IPS DF 6.9 (cell line): ENCODE data around the gene IP6K3.

ENCODE experiments used
- DNase-seq: peaks from one replicate; pipeline ENCODE4 v3.0.0-alpha.2; 2013; ENCODE audit warnings: low read depth, low spot score
- H3K27ac ChIP-seq: one replicate; pipeline ENCODE4 v1.5.1; 2013; ENCODE audit warnings: low read length, control low read depth
- H3K27me3 ChIP-seq: 2 replicates; pipeline ENCODE4 v1.6.1; 2013; ENCODE audit warnings: mild to moderate bottlenecking, low read length; ENCODE audit not compliant: control insufficient read depth, insufficient read depth
- H3K36me3 ChIP-seq: 2 replicates; pipeline ENCODE4 v1.6.1; 2013; ENCODE audit warnings: low read length; ENCODE audit not compliant: control insufficient read depth, insufficient read depth
- H3K4me1 ChIP-seq: 2 replicates; pipeline ENCODE4 v1.6.1; 2013; ENCODE audit warnings: low read length; ENCODE audit not compliant: control insufficient read depth, insufficient read depth
- H3K4me3 ChIP-seq: 2 replicates; pipeline ENCODE4 v1.5.1; 2013; ENCODE audit warnings: mild to moderate bottlenecking, low read length
- H3K9me3 ChIP-seq: 2 replicates; pipeline ENCODE4 v1.6.1; 2013; ENCODE audit warnings: low read length, inconsistent platforms; ENCODE audit not compliant: control insufficient read depth, insufficient read depth
- WGBS: extraction: QIAGEN DNeasy Blood & Tissue Kit; methylation state at CpG from one replicate; pipeline ENCODE4 v1.1.7; 2013; ENCODE audit warnings: mixed read lengths, missing lambda C conversion rate; ENCODE audit not compliant: insufficient read length, insufficient coverage; 5-methylcytosine and 5-hydroxymethylcytosine counted together

The IP6K3 gene

DNA sequence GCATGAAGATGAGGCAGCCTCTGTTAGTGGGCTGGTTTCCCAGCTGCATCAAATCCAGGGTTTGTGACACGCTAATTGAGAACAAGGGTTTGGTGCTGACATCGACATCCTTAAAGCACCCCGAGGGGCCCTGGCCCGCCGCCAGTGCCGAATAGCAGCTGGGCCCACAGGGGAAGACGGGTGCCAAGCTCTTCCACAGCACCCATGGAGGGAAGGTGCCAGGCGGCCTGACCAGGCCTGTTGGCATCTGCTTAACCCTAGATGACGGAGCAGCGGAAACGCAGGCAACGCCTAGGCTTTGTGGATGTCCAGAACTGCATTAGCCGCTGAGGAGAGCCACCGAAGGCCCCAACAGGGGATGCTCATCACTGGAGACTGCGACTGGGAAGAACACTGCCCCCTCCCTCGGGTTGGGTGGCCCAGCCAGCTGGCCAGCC lies 51.2 kb downstream of the IP6K3 start:
- WGBS = no CpG with 5 or more reads among the region's 16 CpGs
- H3K4me3 ChIP-seq = no peak overlapping the region
- DNase-seq = no peak
- no peaks in the 10 kb centered on the region; the same call in 1 of the 2 replicates for H3K4me1 ChIP-seq
- no peak overlapping the region for H3K27ac ChIP-seq
- peaks cover 49% of the 10 kb centered on the region for H3K36me3 ChIP-seq
- no peaks in the 10 kb centered on the region for H3K9me3 ChIP-seq
- no peaks in the 10 kb centered on the region for H3K27me3 ChIP-seq

DNA sequence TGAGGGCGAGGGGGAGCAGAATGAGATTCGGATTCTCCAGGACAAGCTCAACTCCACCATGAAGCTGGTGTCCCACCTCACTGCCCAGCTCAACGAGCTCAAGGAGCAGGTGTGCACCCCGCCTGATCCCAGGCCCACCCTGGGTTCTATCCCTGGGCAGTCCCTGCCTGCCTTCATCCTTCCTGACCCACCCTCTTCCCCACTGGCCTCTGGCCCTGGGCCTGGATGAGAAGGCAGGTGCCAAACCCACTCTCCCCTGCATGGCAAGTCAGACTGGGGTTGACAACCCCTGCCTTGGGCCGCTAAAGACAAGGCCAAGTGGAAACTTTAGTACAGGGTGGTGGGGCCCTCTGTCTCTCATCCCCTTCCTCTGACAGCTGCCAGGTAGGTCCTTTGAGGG lies 51.7 kb downstream of the IP6K3 start:
- Histone ChIP-seq H3K4me3 (no peak overlapping the region), H3K4me1 (no peaks in the 10 kb centered on the region; the same call in 1 of the 2 replicates), H3K27ac (no peak overlapping the region), H3K27me3 (no peaks in the 10 kb centered on the region), H3K9me3 (no peaks in the 10 kb centered on the region), H3K36me3 (peaks cover 49% of the 10 kb centered on the region)
- no CpG with 5 or more reads among the region's 5 CpGs for whole genome bisulfite sequencing
- no peak for DNase-seq

DNA sequence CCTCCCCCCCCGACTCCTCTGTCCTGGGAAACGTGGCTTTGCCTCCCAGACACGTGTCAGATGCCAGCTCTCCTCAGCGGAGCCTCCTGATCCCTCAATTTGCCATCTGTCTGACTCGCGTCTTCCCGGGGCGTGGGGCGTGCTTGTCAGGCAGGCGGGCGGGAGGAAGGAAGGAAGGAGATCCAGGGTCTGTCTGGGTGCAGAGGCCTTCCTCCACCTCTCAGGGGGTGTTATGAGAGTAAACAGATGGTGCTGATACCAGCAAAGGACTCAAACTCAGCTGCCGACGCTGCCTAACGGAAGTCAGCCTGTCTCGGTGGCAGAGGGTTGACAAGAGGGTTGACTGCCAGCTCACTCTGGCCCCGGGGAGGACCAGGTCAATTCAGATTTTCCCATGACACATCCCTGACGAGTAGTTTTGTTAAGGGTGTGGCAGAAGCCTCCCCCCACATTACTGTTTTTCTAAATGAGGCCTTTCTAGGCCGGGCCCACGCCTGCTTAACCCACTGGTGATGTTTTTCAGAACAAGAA lies 52.2 kb downstream of the IP6K3 start:
- Histone ChIP-seq H3K9me3 (no peaks in the 10 kb centered on the region), H3K36me3 (peaks cover 51% of the 10 kb centered on the region), H3K27me3 (no peaks in the 10 kb centered on the region), H3K4me1 (no peaks in the 10 kb centered on the region; the same call in 1 of the 2 replicates), H3K4me3 (no peak overlapping the region), H3K27ac (no peak overlapping the region)
- no peak for DNase-seq
- no CpG with 5 or more reads among the region's 19 CpGs for WGBS

DNA sequence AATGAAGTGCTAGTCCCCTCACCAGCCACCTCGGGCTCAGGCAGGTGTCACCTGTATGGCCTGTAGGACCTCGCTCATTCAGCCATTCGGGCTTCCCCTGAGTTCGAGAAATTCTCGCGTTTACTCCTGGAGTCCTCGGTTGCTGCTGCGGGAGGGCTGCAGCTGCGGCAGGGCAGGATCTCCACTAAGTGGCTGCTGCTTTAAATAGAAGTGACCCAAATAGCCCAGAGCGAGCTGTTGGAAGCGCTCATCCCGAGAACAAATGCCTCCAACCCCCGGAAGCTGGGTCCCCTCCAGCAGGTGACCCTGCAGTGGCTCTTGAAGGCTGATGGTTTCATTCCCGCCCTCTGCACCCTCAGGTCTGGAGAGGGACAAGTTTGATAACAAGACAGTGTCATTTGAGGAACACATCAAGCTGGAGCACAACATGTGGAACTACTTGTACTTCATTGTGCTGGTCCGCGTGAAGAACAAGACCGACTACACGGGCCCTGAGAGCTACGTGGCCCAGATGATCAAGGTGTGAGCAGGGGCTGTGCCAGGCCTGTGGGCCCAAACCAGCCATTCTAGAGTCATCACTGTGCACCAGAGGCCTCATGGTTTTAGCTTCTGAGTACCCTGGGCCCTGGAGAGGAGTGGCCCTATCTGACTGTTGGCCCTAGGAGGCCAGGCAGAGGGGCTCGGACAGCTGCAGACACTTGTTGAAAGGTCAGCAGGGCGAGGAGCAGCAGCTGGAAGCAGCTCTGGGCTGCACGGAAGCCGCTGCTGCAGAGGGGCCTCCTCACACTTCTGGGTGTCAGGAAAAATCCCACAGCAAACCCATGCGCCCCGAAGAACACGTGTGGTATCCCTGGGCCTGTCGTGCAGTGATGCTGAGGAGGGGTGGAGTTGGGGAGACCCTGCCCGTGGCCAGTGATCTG lies 53.3 kb downstream of the IP6K3 start:
- Histone ChIP-seq H3K9me3 (no peaks in the 10 kb centered on the region), H3K27me3 (no peaks in the 10 kb centered on the region), H3K4me3 (no peak overlapping the region), H3K36me3 (peaks cover 57% of the 10 kb centered on the region), H3K4me1 (no peaks in the 10 kb centered on the region; the same call in 1 of the 2 replicates), H3K27ac (no peak overlapping the region)
- DNase-seq = no peak
- no CpG with 5 or more reads among the region's 28 CpGs for WGBS

DNA sequence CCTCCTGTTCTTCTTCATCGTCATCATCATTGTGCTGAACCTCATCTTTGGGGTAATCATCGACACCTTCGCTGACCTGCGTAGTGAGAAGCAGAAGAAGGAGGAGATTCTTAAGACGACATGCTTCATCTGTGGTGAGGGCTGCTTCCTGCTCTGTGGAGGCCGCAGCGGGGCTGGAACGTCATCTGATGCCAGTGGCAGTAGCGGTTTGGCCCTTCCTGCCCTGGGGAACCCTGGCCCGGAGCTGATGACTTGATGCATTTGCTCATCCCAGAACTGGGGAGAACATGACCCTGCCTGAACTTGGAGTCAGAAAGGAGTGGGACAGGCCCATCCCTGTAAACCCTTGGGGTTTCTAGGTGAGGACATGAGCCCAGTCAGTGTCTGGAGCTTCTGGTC lies 53.9 kb downstream of the IP6K3 start:
- Histone ChIP-seq H3K9me3 (no peaks in the 10 kb centered on the region), H3K27me3 (no peaks in the 10 kb centered on the region), H3K4me1 (no peaks in the 10 kb centered on the region; the same call in 1 of the 2 replicates), H3K36me3 (peaks cover 58% of the 10 kb centered on the region), H3K4me3 (no peak overlapping the region), H3K27ac (no peak overlapping the region)
- WGBS = no CpG with 5 or more reads among the region's 10 CpGs
- DNase-seq = no peak

DNA sequence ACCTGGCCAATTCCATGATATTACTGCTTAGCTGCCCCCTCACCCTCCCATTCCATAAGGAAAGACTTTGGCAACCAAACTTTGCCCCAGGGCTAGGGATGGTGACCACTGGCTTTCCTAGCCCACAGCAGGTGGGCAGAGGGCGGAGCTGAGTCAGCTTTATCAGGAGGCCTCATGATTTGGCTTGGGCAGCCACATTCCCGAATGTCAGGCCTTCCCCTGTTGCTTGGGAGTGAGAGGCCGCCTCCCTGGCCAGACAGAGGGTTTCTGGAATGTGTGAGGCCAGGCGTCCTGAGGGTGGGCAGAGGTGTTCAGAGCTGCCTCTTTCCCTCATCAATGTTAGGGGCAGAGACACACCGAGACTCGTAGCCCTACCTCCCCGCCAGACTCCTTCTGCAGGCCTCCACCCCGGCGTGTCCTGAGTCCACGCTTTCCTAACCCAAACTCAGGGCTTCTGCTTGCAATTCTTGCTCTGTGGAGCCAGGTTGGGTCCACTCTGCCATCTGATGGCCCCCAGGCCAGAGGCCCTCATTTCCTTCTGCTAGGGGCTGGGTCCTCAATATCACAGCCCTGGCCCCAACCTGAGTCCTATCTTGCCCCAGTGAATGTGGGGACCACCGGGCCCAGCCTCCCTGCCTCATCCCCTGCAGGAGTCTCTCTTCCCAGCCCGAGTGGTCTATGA lies 54.5 kb downstream of the IP6K3 start:
- Histone ChIP-seq H3K27me3 (no peaks in the 10 kb centered on the region), H3K9me3 (no peaks in the 10 kb centered on the region), H3K27ac (no peak overlapping the region), H3K36me3 (peaks cover 59% of the 10 kb centered on the region), H3K4me3 (no peak overlapping the region), H3K4me1 (no peaks in the 10 kb centered on the region; the same call in 1 of the 2 replicates)
- WGBS = no CpG with 5 or more reads among the region's 12 CpGs
- DNase-seq = no peak

DNA sequence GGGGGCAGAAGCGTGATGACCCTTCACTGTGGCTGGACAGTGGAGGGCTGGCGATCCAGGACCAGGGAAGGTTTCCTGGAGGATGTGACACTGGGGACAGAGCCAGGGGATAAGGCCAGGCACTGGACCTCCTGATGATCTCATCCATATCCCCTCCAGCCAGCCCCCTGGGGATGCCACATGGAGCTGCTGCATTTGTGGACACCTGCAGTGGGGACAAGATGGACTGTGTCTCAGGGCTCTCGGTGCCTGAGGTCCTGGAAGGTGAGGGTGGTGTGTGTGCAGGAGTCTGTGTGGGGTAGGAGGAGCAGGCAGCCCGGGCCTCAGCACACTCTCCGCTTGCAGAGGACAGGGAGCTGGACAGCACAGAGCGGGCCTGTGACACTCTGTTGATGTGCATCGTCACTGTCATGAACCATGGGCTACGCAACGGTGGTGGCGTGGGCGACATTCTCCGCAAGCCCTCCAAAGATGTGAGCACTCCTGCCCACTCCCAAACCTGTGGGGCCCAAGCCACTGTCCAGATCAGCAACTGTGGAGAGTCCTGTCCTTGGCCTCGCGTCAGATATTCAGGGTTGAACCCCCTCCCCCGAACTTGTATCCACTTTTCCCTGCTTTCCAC lies 55.1 kb downstream of the IP6K3 start:
- Histone ChIP-seq H3K4me3 (no peak overlapping the region), H3K36me3 (peaks cover 61% of the 10 kb centered on the region), H3K27ac (no peak overlapping the region), H3K9me3 (no peaks in the 10 kb centered on the region), H3K27me3 (no peaks in the 10 kb centered on the region), H3K4me1 (no peaks in the 10 kb centered on the region; the same call in 1 of the 2 replicates)
- no peak for DNase-seq
- no CpG with 5 or more reads among the region's 15 CpGs for WGBS

DNA sequence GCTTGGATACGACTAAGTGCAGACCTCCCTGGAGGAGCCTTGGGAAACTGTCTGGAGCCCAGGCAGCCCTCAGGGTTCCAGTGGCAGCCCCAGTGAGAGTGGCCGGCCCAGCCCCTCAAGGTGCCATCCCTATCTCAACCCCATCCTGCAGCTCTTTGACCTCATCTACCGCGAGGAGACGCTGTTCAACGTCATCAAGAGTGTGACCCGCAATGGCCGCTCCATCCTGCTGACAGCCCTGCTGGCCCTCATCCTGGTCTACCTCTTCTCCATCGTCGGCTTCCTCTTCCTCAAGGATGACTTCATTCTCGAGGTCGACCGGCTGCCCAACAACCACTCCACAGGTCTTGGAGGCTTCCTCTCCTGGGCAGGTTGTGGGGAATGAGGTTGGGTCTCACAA lies 55.9 kb downstream of the IP6K3 start:
- no CpG with 5 or more reads among the region's 13 CpGs for WGBS
- no peak for DNase-seq
- Histone ChIP-seq H3K27me3 (no peaks in the 10 kb centered on the region), H3K27ac (no peak overlapping the region), H3K9me3 (no peaks in the 10 kb centered on the region), H3K36me3 (peaks cover 64% of the 10 kb centered on the region), H3K4me3 (no peak overlapping the region), H3K4me1 (no peaks in the 10 kb centered on the region; the same call in 1 of the 2 replicates)

DNA sequence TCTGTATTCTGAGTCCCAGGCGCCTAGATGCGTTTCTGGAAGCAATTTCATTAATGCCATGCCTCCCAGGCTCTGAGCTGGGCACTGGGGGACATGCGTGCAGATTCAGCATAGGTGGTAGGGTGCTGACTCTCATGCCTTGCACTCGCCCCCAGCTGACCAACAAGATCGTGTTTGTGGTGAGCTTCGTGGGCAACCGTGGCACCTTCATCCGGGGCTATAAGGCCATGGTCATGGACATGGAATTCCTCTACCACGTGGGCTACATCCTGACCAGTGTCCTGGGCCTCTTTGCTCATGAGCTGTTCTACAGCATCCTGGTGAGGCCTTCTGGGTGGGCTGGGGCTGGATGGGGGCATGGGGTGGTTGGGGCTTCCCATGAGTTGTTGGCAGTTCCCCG lies 56.8 kb downstream of the IP6K3 start:
- Histone ChIP-seq H3K27ac (no peak overlapping the region), H3K9me3 (no peaks in the 10 kb centered on the region), H3K4me1 (no peaks in the 10 kb centered on the region; the same call in 1 of the 2 replicates), H3K27me3 (no peaks in the 10 kb centered on the region), H3K36me3 (peaks cover 65% of the 10 kb centered on the region), H3K4me3 (no peak overlapping the region)
- no CpG with 5 or more reads among the region's 10 CpGs for WGBS
- no peak for DNase-seq

DNA sequence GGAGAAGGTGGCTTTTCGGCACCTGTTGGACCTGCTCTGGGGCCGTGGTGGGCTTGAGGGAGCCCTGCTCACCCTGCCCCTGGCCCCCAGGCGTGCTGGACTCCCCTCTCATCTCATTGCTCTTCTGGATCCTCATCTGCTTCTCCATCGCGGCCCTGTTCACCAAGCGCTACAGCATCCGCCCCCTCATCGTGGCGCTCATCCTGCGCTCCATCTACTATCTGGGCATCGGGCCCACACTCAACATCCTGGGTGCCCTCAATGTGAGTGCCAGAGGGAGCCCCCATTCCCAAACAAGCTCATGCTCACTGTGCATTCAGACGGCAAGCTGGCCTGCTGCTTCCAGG lies 57.6 kb downstream of the IP6K3 start:
- Histone ChIP-seq H3K27ac (no peak overlapping the region), H3K27me3 (no peaks in the 10 kb centered on the region), H3K9me3 (no peaks in the 10 kb centered on the region), H3K4me1 (no peaks in the 10 kb centered on the region; the same call in 1 of the 2 replicates), H3K4me3 (no peak overlapping the region), H3K36me3 (peaks cover 69% of the 10 kb centered on the region)
- no peak for DNase-seq
- no CpG with 5 or more reads among the region's 12 CpGs for WGBS
